ENCODE measurements around the gene MAP3K3.

The MAP3K3 gene

GRCh38 chr17:63735691-63736090, 113.5 kb downstream of the MAP3K3 start:
- Histone ChIP-seq H3K4me1 (ENCODE audit: insufficient read depth, low read length) (peaks cover 10% of the 10 kb centered on the region), H3K4me2 (ENCODE audit: insufficient read depth, low read length) (no peak overlapping the region), H3K4me3 (ENCODE audit: low read depth in 1 of 2, low read length in 2 of 2) (no peak overlapping the region), H3K27ac (ENCODE audit: low read length) (no peak overlapping the region), H3K9ac (ENCODE audit: low read depth, low read length) (no peak overlapping the region), H2AFZ (ENCODE audit: low read depth, low read length) (no peak overlapping the region), H3K9me3 (ENCODE audit: insufficient read depth, low read length, severe bottlenecking) (no peaks in the 10 kb centered on the region), H3K27me3 (ENCODE audit: insufficient read depth, low read length, poor library complexity) (no peaks in the 10 kb centered on the region), H3K79me2 (ENCODE audit: insufficient read depth, low read length) (peaks cover 52% of the 10 kb centered on the region), H4K20me1 (ENCODE audit: insufficient read depth, low read length) (no peaks in the 10 kb centered on the region), H3K36me3 (ENCODE audit: insufficient read depth, low read length) (no peaks in the 10 kb centered on the region)
- no peak for TF ChIP-seq EZH2 (IDR thresholded peaks at IDR 0.05; ENCODE audit: borderline replicate concordance, low read depth, low read length, severe bottlenecking)
- TF ChIP-seq CTCF (IDR thresholded peaks at IDR 0.05; ENCODE audit: borderline replicate concordance, extremely low read depth, low read length, poor library complexity, severe bottlenecking), result no peak
- DNase-seq (no peak), ATAC-seq (ENCODE audit: insufficient read depth, low read depth) (no peak)

- Histone ChIP-seq H3K27ac (ENCODE audit: low read length) (peak overlapping the region; percentile 85), H3K79me2 (ENCODE audit: insufficient read depth, low read length) (peaks cover 52% of the 10 kb centered on the region), H3K4me3 (ENCODE audit: low read depth in 1 of 2, low read length in 2 of 2) (peak overlapping the region; percentile 80 to 85; a peak in 3 of 4 replicates), H3K4me1 (ENCODE audit: insufficient read depth, low read length) (peaks cover 26% of the 10 kb centered on the region), H3K27me3 (ENCODE audit: insufficient read depth, low read length, poor library complexity) (no peaks in the 10 kb centered on the region), H3K9me3 (ENCODE audit: insufficient read depth, low read length, severe bottlenecking) (no peaks in the 10 kb centered on the region), H2AFZ (ENCODE audit: low read depth, low read length) (peak overlapping the region; percentile 93), H4K20me1 (ENCODE audit: insufficient read depth, low read length) (no peaks in the 10 kb centered on the region), H3K4me2 (ENCODE audit: insufficient read depth, low read length) (peak overlapping the region; percentile 72), H3K36me3 (ENCODE audit: insufficient read depth, low read length) (peaks cover 3% of the 10 kb centered on the region; the same call in 1 of the 2 replicates), H3K9ac (ENCODE audit: low read depth, low read length) (peak overlapping the region; percentile 91)
- ATAC-seq (ENCODE audit: insufficient read depth, low read depth), result no peak
- no peak for DNase-seq
- no peak for TF ChIP-seq CTCF (IDR thresholded peaks at IDR 0.05; ENCODE audit: borderline replicate concordance, extremely low read depth, low read length, poor library complexity, severe bottlenecking)
These were observed 118.4 kb downstream of the MAP3K3 start for GRCh38 chr17:63740464-63741142.

- Histone ChIP-seq H3K9me3 (ENCODE audit: insufficient read depth, low read length, severe bottlenecking) (no peaks in the 10 kb centered on the region), H3K27me3 (ENCODE audit: insufficient read depth, low read length, poor library complexity) (no peaks in the 10 kb centered on the region), H3K27ac (ENCODE audit: low read length) (peak overlapping the region; percentile 85), H3K79me2 (ENCODE audit: insufficient read depth, low read length) (peaks cover 47% of the 10 kb centered on the region), H3K9ac (ENCODE audit: low read depth, low read length) (peak overlapping the region; percentile 91), H3K4me3 (ENCODE audit: low read depth in 1 of 2, low read length in 2 of 2) (peak overlapping the region; percentile 80 to 85; a peak in 3 of 4 replicates), H3K36me3 (ENCODE audit: insufficient read depth, low read length) (peaks cover 8% of the 10 kb centered on the region; the same call in 1 of the 2 replicates), H4K20me1 (ENCODE audit: insufficient read depth, low read length) (no peaks in the 10 kb centered on the region), H3K4me2 (ENCODE audit: insufficient read depth, low read length) (peak overlapping the region; percentile 72), H2AFZ (ENCODE audit: low read depth, low read length) (peak overlapping the region; percentile 93), H3K4me1 (ENCODE audit: insufficient read depth, low read length) (peaks cover 26% of the 10 kb centered on the region)
- no peak for DNase-seq
- no peak for TF ChIP-seq CTCF (IDR thresholded peaks at IDR 0.05; ENCODE audit: borderline replicate concordance, extremely low read depth, low read length, poor library complexity, severe bottlenecking)
- TF ChIP-seq EZH2 (IDR thresholded peaks at IDR 0.05; ENCODE audit: borderline replicate concordance, low read depth, low read length, severe bottlenecking), result no peak
- ATAC-seq (ENCODE audit: insufficient read depth, low read depth), result no peak
These were observed 118.9 kb downstream of the MAP3K3 start for GRCh38 chr17:63741143-63741407.

Data from DND-41 (cell line).